Measurements from ENCODE around the gene SPPL2A.
"Not testable (repeated sequence)": the region's sequence is repeated elsewhere in the genome, so short reads cannot be mapped to it uniquely, and the experiment has no call there.

Gene SPPL2A

GRCh38 chr15:50698101-50698500, 67.4 kb downstream of the SPPL2A start:
- no peak overlapping the region for H3K4me3 ChIP-seq (ENCODE audit: control insufficient read depth, low read depth, low read length)
- DNase-seq (ENCODE audit: low read depth), result no peak
- TF ChIP-seq CTCF (conservative IDR thresholded peaks at IDR 0.05; ENCODE audit: control insufficient read depth, insufficient read depth, low read depth, low read length), result no peak

- DNase-seq (ENCODE audit: low read depth), result no peak
- H3K4me3 ChIP-seq (ENCODE audit: control insufficient read depth, low read depth, low read length), result no peak overlapping the region
- no peak for TF ChIP-seq CTCF (conservative IDR thresholded peaks at IDR 0.05; ENCODE audit: control insufficient read depth, insufficient read depth, low read depth, low read length)
These were observed 68.3 kb downstream of the SPPL2A start for GRCh38 chr15:50697109-50697797.

GRCh38 chr15:50694634-50695165, 70.8 kb downstream of the SPPL2A start:
- H3K4me3 ChIP-seq (ENCODE audit: control insufficient read depth, low read depth, low read length); DNase-seq (ENCODE audit: low read depth): not testable (repeated sequence)

- TF ChIP-seq CTCF (conservative IDR thresholded peaks at IDR 0.05; ENCODE audit: control insufficient read depth, insufficient read depth, low read depth, low read length), result no peak
- H3K4me3 ChIP-seq (ENCODE audit: control insufficient read depth, low read depth, low read length), result peak overlapping the region; percentile 71
- no peak for DNase-seq (ENCODE audit: low read depth)
These were observed 78.1 kb downstream of the SPPL2A start for GRCh38 chr15:50687302-50687902.

- H3K4me3 ChIP-seq (ENCODE audit: control insufficient read depth, low read depth, low read length), result peak within 1 kb of the TSS; percentile 97
- peak; percentile 81 for DNase-seq (ENCODE audit: low read depth)
- no peak for TF ChIP-seq CTCF (conservative IDR thresholded peaks at IDR 0.05; ENCODE audit: control insufficient read depth, insufficient read depth, low read depth, low read length)
These were observed 78.8 kb downstream of the SPPL2A start, which contains the start of gene TRPM7 for GRCh38 chr15:50686469-50687301. Gene TRPM7 (minus strand): TSS chr15:50686797. CDS start chr15:50686533, 264 bp downstream.

GRCh38 chr15:50685976-50686468, 79.5 kb downstream of the SPPL2A start:
- H3K4me3 ChIP-seq (ENCODE audit: control insufficient read depth, low read depth, low read length), result peak overlapping the region; percentile 97
- no peak for TF ChIP-seq CTCF (conservative IDR thresholded peaks at IDR 0.05; ENCODE audit: control insufficient read depth, insufficient read depth, low read depth, low read length)
- peak; percentile 39 for DNase-seq (ENCODE audit: low read depth)
